Keratinocyte (primary cell): ENCODE data around the gene NRG2. TPM values are rescaled to one million over a fixed set of nuclear protein-coding genes. Genes with fewer than 3 reads are reported as not detected.

Experiments
- DNase-seq: peaks from one replicate; pipeline ENCODE4 v3.0.0-alpha.2; 2011; ENCODE audit warnings: low read depth, missing footprints, low spot score
- FAIRE-seq: peaks from 2 replicates; lab custom pipeline; 2011; peaks lifted over from hg19 to GRCh38; lab: Jason Lieb, UNC
- H2AFZ ChIP-seq: 2 replicates; pipeline ENCODE4 v1.6.0; 2012; ENCODE audit warnings: low read length, control low read depth, inconsistent platforms; ENCODE audit not compliant: control insufficient read depth
- H3K27ac ChIP-seq: 2 replicates; pipeline ENCODE4 v1.5.1; 2011; ENCODE audit warnings: low read length; ENCODE audit not compliant: control insufficient read depth, insufficient read depth
- H3K27me3 ChIP-seq: 3 replicates; pipeline ENCODE4 v1.6.0; 2011; ENCODE audit warnings: low read length; ENCODE audit not compliant: control insufficient read depth, insufficient read depth; ENCODE audit errors: extremely low read depth
- H3K36me3 ChIP-seq, 2 experiments: 2 replicates in 1 of 2; 3 replicates in 1 of 2; pipeline ENCODE4 v1.5.1; 2011; ENCODE audit warnings: low read length in 2 of 2, mild to moderate bottlenecking in 1 of 2; ENCODE audit not compliant: control insufficient read depth in 2 of 2, insufficient read depth in 2 of 2; ENCODE audit errors: extremely low read depth in 1 of 2
- H3K4me1 ChIP-seq: 3 replicates; pipeline ENCODE4 v1.5.1; 2011; ENCODE audit warnings: low read length; ENCODE audit not compliant: control insufficient read depth, insufficient read depth; ENCODE audit errors: extremely low read depth
- H3K4me2 ChIP-seq: 3 replicates; pipeline ENCODE4 v1.6.0; 2011; ENCODE audit warnings: low read depth, low read length; ENCODE audit not compliant: control insufficient read depth, insufficient read depth; ENCODE audit errors: extremely low read depth
- H3K4me3 ChIP-seq, 3 experiments: fragments of 200-600 bp in 1 of 3; sonication (generic) in 1 of 3; 2 replicates in 2 of 3; 3 replicates in 1 of 3; pipeline ENCODE4 v1.5.1; 2011 to 2016; ENCODE audit warnings: low read length in 3 of 3, mild to moderate bottlenecking in 3 of 3, control low read depth in 2 of 3, inconsistent platforms in 1 of 3, low read depth in 1 of 3, mixed read lengths in 1 of 3, mixed run types in 1 of 3, moderate library complexity in 1 of 3; ENCODE audit not compliant: control insufficient read depth in 2 of 3, insufficient read depth in 2 of 3; ENCODE audit errors: extremely low read depth in 1 of 3
- H3K79me2 ChIP-seq: 2 replicates; pipeline ENCODE4 v1.6.0; 2012; ENCODE audit warnings: low read length; ENCODE audit not compliant: control insufficient read depth, insufficient read depth
- H3K9ac ChIP-seq: 3 replicates; pipeline ENCODE4 v1.6.0; 2011; ENCODE audit warnings: low read length; ENCODE audit not compliant: control insufficient read depth, insufficient read depth; ENCODE audit errors: extremely low read depth
- H3K9me1 ChIP-seq: 3 replicates; pipeline ENCODE4 v1.6.0; 2011; ENCODE audit warnings: low read length; ENCODE audit not compliant: control insufficient read depth, insufficient read depth; ENCODE audit errors: extremely low read depth
- H3K9me3 ChIP-seq: 2 replicates; pipeline ENCODE4 v1.5.1; 2012; ENCODE audit warnings: low read depth, low read length; ENCODE audit not compliant: control insufficient read depth
- H4K20me1 ChIP-seq: 3 replicates; pipeline ENCODE4 v1.6.0; 2011; ENCODE audit warnings: low read length; ENCODE audit not compliant: control insufficient read depth, insufficient read depth; ENCODE audit errors: extremely low read depth
- CTCF ChIP-seq, 3 experiments: IDR thresholded peaks in 1 of 3; conservative IDR thresholded peaks in 1 of 3; optimal IDR thresholded peaks in 1 of 3; 2 replicates in 2 of 3; 3 replicates in 1 of 3; pipeline versions ENCODE3 to v1.5.1; 2011; ENCODE audit warnings: low read length in 3 of 3, mild to moderate bottlenecking in 3 of 3, moderate library complexity in 2 of 3, control low read depth in 1 of 3, inconsistent platforms in 1 of 3; ENCODE audit not compliant: insufficient read depth in 2 of 3; ENCODE audit errors: extremely low read depth in 1 of 3
- EZH2 ChIP-seq: IDR thresholded peaks from one replicate; pipeline ENCODE4 v1.6.1; 2012; ENCODE audit warnings: inconsistent platforms, mild to moderate bottlenecking, low read length, moderate library complexity
- dilution Hi-C: fragments of 300-500 bp; cut with MboI; formaldehyde crosslinking; loops from one replicate; pipeline ENCODE4 v1.7.0; 2020; ENCODE audit warnings: low sequenced_read_pairs; ENCODE audit not compliant: extremely low pct_ligation_motif_present
- polyA plus RNA-seq, 5 experiments: library from polyadenylated mRNA; depleted of rRNA in 3 of 5; stranded (reverse) in 3 of 5; stranded (forward) in 1 of 5; unstranded in 1 of 5; fragments of >200 nt; gene quantifications; 1 replicate in 1 of 5; 2 replicates in 3 of 5; 3 replicates in 1 of 5; pipeline versions ENCODE4 v1.2.1 to v1.2.3, GENCODE V29; 2011 to 2012; ENCODE audit warnings: missing spikeins in 2 of 5, low read depth in 1 of 5, low replicate concordance in 1 of 5

NRG2 gene
- polyA plus RNA-seq, 1 donor (not counting 4 experiments of a cell fraction or from before 2014, with no cell fraction given), result 0.13 TPM

GRCh38 chr5:139828207-139828895 is 214.7 kb downstream of the NRG2 start:
- Histone ChIP-seq H3K4me2 (no peak overlapping the region), H3K36me3 (no peaks in the 10 kb centered on the region), H3K27me3 (peaks cover 10% of the 10 kb centered on the region), H3K4me1 (no peaks in the 10 kb centered on the region), H2AFZ (no peak overlapping the region), H3K9me3 (no peaks in the 10 kb centered on the region), H4K20me1 (no peaks in the 10 kb centered on the region), H3K27ac (no peak overlapping the region), H3K9ac (no peak overlapping the region), H3K9me1 (no peaks in the 10 kb centered on the region), H3K4me3 (no peak overlapping the region), H3K79me2 (no peaks in the 10 kb centered on the region)
- dilution Hi-C loops, result loop anchor here (25.0 kb wide), 1 partner anchor 134 kb away; no protein-coding TSS in a partner anchor
- FAIRE-seq (no peak), DNase-seq (no peak)
- TF ChIP-seq EZH2, result no peak
- no peak for TF ChIP-seq CTCF (optimal IDR thresholded peaks at IDR 0.05 in 1 of 3, IDR thresholded peaks at IDR 0.05 in 1 of 3, conservative IDR thresholded peaks at IDR 0.05 in 1 of 3; ENCODE audit: extremely low read depth in 1 of 3, insufficient read depth in 2 of 3, low read length in 3 of 3)

DNA sequence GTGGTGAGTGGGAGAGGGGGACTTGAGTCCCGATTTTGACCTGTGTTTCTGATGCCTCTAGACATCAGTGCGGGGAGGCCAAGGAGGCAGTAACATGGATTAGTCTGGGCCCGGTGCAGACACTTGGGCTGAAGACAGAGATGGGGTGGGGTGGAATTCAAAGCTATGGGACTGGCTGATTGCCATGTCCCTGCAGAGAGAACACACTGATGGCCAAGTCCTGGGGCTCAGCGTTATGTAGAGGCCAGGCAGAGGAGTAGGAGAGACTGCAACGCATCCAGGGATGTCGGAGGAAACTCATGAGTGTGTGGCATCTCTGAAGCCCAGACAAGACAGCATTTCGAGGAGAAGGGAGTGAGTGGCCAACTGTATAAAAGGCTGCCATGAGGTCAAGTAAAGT is 217.4 kb downstream of the NRG2 start:
- no peaks in the 10 kb centered on the region for H3K79me2 ChIP-seq
- TF ChIP-seq CTCF (optimal IDR thresholded peaks at IDR 0.05 in 1 of 3, IDR thresholded peaks at IDR 0.05 in 1 of 3, conservative IDR thresholded peaks at IDR 0.05 in 1 of 3; ENCODE audit: extremely low read depth in 1 of 3, insufficient read depth in 2 of 3, low read length in 3 of 3), result no peak
- no peak for TF ChIP-seq EZH2

More for the DNA sequence above, 217.4 kb downstream of the NRG2 start:
- Histone ChIP-seq H3K9me3 (no peaks in the 10 kb centered on the region), H3K9ac (no peak overlapping the region), H3K4me1 (no peaks in the 10 kb centered on the region), H2AFZ (no peak overlapping the region), H3K9me1 (no peaks in the 10 kb centered on the region), H4K20me1 (no peaks in the 10 kb centered on the region), H3K27ac (no peak overlapping the region), H3K4me3 (no peak overlapping the region), H3K36me3 (no peaks in the 10 kb centered on the region), H3K27me3 (no peaks in the 10 kb centered on the region), H3K4me2 (no peak overlapping the region)
- DNase-seq (no peak), FAIRE-seq (no peak)
- dilution Hi-C loops, result loop anchor here (25.0 kb wide), 1 partner anchor 137 kb away; no protein-coding TSS in a partner anchor
